NCI-H446 (cell line): ENCODE measurements around the gene LIPI.
"Not testable (repeated sequence)": the region's sequence is repeated elsewhere in the genome, so short reads cannot be mapped to it uniquely, and the experiment has no call there.

Experiments
- DNase-seq, 2 experiments: peaks; one replicate each; lab custom pipeline; 2025; lab: John Stamatoyannopoulos, UW

LIPI gene

GRCh38 chr21:14116080-14116481 lies 94.7 kb downstream of the LIPI start:
- DNase-seq, result no peak

DNA sequence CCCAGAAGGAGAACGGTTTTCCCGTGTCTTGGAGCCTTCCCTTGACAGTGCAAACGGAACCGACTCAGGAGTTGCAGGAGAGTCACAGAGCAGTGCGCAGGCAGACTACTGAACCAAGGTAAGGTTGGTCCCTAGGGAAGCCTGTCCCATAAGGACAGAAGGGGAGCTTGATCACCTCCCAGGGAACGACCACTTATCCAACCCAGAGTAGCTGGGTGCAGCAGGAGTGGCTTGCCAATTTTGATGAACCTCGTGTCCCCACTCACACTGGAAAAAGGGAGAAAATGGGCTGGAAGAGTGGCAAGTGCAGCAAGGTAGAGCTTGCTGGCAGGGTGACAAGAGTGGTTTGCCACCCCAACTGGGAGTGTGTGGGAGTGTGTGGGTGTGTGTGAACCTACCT lies 95.1 kb downstream of the LIPI start:
- no peak for DNase-seq

DNA sequence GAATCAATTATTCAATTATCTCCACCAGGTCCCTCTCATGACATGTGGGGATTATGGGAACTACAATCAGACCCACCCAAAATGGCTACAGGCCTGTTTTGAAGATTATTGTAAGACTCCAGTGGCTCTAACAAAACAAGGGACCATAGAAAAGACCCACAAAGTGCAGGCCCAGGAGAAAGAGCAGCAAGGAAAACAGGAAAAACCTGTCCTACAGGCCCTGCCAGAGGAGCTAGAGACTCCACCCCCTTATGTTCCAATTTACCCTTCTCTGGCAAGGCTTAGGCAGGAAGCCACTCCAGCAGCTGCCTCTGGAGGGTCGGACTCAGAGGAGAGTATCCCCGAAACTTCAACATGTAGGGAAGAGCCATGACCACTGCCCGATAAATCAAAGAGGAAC lies 96.5 kb downstream of the LIPI start:
- no peak for DNase-seq

DNA sequence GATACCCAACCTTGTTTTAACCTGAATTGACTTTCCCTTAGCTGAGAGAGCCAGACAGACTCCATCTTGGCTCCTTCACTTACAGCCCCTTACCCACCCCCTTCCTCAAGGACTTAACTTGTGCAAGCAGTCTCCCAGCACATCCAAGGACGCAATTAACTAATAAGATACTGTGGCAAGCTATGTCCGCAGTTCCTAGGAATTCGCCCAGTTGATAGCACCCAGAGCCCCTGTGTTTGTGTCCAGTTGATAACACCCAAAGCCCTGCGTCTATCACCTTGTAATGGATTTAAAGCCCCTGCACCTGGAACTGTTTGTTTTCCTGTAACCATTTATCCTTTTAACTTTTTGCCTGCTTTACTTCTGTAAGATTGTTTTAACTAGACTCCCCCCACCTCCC lies 106.2 kb downstream of the LIPI start:
- DNase-seq, result not testable (repeated sequence)

DNA sequence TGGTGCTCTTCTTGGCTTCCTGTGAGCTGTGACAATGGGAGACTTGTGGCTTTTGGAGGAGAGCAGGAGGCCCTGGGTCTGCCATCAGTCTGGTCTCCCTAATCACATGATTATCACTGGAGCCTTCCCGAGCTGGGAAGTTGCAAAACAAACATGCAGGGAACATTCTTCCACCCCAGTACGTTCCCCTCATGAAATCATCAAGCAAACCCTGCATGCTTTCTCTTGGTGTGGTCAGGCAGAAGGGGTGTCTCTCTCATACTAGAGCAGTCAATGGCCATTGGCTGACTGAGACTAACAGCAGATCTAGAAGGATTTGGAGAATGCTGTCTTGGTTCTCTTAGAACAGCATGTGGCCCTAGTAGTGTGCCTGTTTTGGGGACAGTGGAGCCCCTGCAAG lies 111.2 kb downstream of the LIPI start:
- DNase-seq, result no peak

GRCh38 chr21:14097881-14098499 lies 112.8 kb downstream of the LIPI start:
- DNase-seq, result no peak

- DNase-seq, result no peak
These were observed 114.2 kb downstream of the LIPI start for GRCh38 chr21:14096577-14096976.

- no peak for DNase-seq
These were observed 114.6 kb downstream of the LIPI start for GRCh38 chr21:14096172-14096571.

DNA sequence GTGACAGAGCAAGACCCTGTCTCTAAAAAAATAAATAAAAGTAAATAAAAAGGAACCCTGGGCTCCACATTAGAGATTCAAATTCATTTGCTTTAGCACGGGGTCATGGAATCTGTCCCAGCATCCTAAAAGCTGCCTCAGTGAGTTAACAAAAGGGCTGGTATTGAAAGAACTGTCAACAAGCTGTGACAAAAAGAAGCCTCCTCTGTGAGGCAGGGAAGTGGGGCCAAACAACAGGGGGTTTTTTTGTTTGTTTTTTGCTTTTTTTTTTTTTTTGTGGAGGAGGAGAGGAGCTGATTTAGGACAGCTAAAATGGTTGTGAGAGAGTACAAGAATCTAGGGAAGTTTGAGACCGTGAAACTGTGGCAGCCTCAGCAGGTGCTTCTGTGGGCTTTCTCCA lies 115.7 kb downstream of the LIPI start:
- no peak for DNase-seq

DNA sequence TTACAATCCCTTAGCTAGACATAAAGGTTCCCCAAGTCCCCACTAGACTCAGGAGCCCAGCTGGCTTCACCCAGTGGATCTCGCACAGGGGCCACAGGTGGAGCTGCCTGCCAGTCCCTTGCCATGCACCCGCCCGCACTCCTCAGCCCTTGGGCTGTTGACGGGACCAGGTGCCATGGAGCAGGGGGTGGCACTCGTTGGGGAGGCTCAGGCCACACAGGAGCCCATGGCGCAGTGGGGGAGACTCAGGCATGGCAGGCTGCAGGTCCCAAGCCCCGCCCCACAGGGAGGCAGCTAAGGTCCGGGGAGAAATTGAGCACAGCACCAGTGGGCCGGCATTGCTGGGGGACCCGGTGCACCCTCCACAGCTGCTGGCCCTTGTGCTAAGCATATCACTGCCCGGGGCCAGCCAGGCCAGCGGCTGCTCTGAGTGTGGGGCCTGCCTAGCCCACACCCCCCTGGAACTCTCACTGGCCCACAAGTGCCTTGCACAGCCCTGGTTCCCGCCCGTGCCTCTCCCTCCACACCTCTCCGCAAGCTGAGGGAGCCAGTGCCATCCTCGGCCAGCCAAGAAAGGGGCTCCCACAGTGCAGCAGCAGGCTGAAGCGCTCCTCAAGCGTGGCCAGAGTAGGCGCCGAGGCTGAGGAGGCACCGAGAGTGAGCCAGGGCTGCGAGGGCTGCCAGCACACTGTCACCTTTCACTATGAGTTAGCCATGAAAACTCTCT lies 117.8 kb downstream of the LIPI start:
- DNase-seq, result no peak

DNA sequence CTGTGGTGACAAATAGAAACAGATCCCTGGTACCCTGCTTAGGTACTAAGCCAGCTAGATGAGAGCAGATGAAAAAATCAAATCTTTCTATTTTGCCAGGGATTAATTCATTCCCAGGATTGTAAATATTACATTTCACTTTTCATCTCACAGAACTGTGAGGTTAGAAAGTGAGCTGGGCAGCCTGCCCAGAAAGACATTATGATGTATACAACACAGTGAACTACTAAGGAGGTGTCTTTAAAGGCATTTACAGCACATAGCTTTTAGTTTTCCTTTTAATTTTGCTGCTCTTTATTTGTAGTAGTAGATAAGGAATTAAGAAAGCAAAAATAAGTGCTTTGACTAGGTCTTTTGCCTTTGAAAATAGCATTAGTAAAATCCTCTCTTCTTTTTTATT lies 120.6 kb downstream of the LIPI start:
- DNase-seq, result not testable (repeated sequence)

DNA sequence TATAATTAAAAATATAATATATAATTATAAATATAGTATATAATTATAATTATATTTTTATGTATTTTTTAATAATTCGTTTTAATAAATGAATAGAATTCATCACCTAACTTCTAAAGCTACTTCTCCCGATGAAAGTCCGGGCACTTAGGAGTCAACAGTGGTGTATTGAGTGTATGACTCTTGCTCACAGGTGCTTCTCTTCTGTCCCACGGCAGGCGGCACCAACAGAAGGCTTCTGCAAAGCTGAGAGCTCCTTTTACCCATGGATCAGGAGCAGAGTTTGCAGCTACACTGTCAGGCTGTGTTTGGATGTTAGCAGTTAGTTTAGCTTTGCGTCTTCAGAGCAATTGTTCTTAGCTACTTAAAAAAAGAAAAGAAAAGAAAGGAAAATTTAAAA lies 122.4 kb downstream of the LIPI start:
- no peak for DNase-seq

GRCh38 chr21:14086553-14086952 lies 124.2 kb downstream of the LIPI start:
- DNase-seq, result no peak

DNA sequence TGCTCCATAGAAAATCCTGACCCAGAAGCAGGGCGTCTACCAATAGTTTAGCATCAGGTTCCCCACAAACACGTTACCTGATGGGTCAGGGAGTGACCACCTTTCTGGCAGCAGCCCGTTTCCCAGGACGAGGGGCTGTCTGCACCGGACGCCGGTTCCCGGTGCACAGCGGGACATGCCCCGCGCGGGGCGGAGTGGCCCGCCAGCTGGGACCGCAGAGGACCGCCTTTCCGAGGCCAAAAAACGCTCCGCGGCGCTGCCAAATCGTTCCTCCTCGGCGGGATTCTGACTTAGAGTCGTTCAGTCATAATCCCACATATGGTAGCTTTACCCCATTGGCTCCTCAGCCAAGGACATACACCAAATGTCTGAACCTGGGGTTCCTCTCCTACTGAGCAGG lies 126.1 kb downstream of the LIPI start:
- no peak for DNase-seq

- no peak for DNase-seq
These were observed 126.7 kb downstream of the LIPI start for GRCh38 chr21:14084068-14084501.

DNA sequence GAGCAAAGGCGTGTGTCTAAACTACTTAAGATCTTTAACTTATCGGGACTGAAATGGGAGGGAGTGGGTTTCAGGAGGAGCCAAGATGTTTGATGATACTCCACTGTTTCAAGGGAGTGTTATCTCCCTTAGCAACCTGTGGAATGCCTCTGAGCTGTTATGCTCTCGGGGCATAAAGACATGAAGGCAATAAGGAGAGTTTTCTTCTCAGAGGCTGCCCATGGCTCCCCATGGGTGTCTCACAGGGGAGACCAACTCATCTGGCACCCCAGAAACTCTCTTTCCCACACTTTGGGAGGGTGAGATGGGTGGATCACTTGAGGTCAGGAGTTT lies 130.0 kb downstream of the LIPI start:
- DNase-seq, result no peak

DNA sequence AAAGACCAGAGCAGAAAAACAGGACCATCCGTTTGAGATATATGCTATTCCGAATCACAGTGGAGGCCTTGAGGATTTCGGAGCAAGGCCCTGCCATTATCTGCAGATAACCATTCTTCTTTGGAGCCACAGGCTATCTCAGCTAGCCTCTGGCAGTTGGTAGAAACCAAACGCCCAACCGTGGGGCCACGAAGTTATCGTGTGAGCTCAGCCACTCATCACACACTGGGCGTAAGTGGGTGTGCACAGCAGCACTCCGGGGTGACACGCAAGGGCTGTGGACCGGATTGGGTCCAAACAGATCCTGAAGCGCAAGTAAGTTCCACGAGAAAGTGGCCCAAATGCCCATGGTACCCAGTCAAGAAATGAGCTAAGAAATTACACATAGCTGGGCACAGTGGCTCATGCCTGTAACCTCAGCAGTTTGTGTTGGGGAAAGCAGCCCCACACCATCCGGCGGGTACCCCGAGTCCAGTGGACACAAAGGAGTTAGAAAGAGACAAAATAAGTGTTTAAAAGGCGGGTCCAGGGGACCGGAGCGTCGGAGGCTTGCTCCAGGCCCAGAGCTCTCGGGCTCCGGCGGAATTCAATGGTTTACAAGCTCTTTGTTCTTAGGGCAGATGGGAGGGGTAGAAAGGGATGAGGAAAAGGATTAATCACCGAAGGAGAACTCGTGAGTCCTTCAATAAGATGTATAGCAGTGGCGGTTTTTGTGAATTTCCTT lies 130.6 kb downstream of the LIPI start:
- no peak for DNase-seq

DNA sequence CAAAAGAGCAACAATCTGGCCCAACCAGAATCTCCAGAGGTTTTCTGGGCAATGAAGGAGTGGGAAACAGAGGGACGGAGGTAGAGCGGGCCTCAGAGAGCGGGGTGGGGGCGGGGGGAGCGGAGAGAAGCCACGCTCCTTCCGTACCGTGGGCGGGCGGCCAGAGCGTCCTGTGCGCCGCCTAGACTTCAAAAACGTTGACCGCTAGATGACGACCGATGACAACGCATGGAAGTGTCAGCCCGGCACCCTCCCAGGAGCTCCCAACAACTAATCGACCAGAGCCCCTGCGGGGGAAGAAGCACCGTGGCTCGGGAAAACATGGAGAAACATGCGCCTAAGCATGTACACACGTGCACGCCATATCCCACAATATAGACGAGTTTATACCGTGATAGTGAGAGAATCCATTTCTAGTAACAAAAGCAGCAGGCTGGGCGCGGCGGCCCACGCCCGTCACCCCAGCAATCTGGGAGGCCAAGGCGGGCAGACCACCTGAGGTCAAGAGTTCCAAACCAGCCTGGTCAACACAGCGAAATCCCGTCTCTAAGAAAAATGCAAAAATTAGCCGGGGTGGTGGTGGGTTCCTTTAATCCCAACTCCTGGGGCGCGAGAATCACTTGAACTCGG lies 131.9 kb downstream of the LIPI start:
- no peak for DNase-seq

DNA sequence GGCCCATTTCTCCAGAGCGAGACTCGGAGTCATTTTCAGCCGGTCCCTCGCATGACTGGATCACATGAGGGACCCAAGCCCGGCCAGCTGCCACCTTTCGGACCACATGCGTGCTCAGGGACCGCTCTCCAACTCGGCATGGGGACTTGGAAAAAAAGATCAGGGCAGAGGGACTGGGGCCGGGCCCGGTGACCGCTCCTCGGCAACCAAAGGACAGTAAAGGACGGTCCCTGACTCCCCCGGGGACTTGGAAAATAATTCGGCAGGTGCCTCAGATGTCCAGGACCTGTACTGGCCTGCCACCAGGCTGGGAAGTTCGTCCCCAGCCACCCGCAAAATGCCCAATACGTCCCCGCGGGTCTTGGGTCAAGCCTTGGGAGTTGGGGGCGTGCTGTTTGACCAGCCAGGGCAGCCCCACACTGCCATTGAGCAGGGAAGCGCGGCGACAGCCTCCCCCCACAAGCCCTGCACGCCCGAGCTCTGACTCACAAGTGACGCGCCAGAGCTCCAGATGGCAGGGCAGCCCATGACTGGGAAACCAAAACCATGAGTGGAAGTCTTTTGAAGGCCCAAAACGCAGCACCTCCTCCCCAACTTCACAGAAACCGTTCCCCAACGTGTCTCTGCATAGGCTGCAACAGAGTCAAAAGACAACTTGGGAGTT lies 134.5 kb downstream of the LIPI start:
- DNase-seq, result no peak

GRCh38 chr21:14075346-14076142 lies 135.2 kb downstream of the LIPI start:
- DNase-seq, result no peak

GRCh38 chr21:14074177-14074576 lies 136.6 kb downstream of the LIPI start:
- DNase-seq, result no peak

DNA sequence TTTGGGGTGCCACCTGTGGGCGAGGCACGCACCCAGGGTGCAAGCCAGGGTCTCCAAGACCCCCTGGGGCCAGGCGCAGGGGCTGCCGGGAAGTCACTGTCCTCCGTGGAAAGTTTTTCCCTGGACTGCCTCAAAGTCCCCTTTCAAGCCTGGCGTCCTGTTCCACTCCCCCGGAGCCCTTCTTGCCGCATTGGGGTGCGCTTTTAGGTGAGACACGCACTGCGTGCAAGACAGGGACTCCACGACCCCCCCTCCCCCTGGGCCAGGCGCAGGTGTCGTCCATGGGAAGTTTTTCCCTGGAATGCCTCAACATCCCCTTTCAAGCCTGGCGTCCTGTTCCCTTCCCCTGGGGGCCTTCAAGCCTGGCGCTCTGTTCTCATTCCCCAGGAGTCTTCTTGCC lies 137.1 kb downstream of the LIPI start:
- DNase-seq, result no peak
